Measurements from ENCODE around the gene SH3BP1.

DNA sequence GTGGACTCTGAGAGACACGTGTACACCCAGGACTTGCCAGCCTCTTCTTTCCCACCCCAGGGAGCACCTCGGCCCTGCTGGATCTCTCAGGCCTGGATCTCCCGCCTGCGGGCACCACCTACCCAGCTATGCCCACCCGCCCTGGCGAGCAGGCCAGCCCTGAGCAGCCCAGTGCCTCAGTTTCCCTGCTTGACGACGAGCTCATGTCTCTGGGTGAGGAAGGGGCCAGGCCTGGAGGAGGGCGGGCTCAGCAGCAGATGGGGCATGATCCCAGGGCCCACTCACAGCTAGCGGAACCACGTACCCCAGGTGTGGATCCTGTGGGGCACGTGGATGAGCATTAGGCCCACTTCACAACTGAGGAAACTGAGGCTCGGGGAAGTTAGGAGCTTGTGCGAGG, 13.7 kb upstream of the SH3BP1 start:
- TF ChIP-seq, protein P1, sequence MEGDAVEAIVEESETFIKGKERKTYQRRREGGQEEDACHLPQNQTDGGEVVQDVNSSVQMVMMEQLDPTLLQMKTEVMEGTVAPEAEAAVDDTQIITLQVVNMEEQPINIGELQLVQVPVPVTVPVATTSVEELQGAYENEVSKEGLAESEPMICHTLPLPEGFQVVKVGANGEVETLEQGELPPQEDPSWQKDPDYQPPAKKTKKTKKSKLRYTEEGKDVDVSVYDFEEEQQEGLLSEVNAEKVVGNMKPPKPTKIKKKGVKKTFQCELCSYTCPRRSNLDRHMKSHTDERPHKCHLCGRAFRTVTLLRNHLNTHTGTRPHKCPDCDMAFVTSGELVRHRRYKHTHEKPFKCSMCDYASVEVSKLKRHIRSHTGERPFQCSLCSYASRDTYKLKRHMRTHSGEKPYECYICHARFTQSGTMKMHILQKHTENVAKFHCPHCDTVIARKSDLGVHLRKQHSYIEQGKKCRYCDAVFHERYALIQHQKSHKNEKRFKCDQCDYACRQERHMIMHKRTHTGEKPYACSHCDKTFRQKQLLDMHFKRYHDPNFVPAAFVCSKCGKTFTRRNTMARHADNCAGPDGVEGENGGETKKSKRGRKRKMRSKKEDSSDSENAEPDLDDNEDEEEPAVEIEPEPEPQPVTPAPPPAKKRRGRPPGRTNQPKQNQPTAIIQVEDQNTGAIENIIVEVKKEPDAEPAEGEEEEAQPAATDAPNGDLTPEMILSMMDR (IDR thresholded peaks at IDR 0.05; ENCODE audit: control extremely low read depth in 1 of 3, insufficient read depth in 1 of 3, low read depth in 1 of 3, low read length in 3 of 3), result no peak
- TF ChIP-seq EZH2 (IDR thresholded peaks at IDR 0.05; ENCODE audit: low read depth, low read length, severe bottlenecking) (no peak), EP300 (IDR thresholded peaks at IDR 0.05; ENCODE audit: borderline replicate concordance in 1 of 2, low read depth in 2 of 2, low read length in 2 of 2) (no peak), JUN (IDR thresholded peaks at IDR 0.05; ENCODE audit: low read depth, low read length) (no peak), BACH1 (IDR thresholded peaks at IDR 0.05; ENCODE audit: low read length) (no peak), PHF8 (conservative IDR thresholded peaks at IDR 0.05; ENCODE audit: low read depth, low read length) (no peak), SP1 (IDR thresholded peaks at IDR 0.05; ENCODE audit: low read depth, low read length) (no peak), RAD21 (IDR thresholded peaks at IDR 0.05 in 1 of 2, conservative IDR thresholded peaks at IDR 0.05 in 1 of 2; ENCODE audit: low read depth in 2 of 2, low read length in 2 of 2) (no peak)

All from H1 (cell line).